H1 (cell line): ENCODE measurements around the gene SSTR3.
"Not testable (repeated sequence)": the region's sequence is repeated elsewhere in the genome, so short reads cannot be mapped to it uniquely, and the experiment has no call there.

ENCODE experiments used
- CREB1 ChIP-seq: IDR thresholded peaks from 2 replicates; pipeline ENCODE4 v1.6.1; 2012; ENCODE audit warnings: inconsistent platforms
- CTCF ChIP-seq, 3 experiments: IDR thresholded peaks; 1 replicate in 2 of 3; 2 replicates in 1 of 3; pipeline versions ENCODE4 v1.5.1 to v1.6.1; 2011; ENCODE audit warnings: low read length in 3 of 3, mild to moderate bottlenecking in 3 of 3, inconsistent platforms in 2 of 3, low read depth in 1 of 3, moderate library complexity in 1 of 3; ENCODE audit not compliant: insufficient read depth in 1 of 3; ENCODE audit errors: control extremely low read depth in 1 of 3
- POLR2A ChIP-seq, 2 experiments: IDR thresholded peaks; 1 replicate in 1 of 2; 2 replicates in 1 of 2; pipeline ENCODE4 v1.6.1; 2011; ENCODE audit warnings: low read depth in 2 of 2, low read length in 2 of 2, mild to moderate bottlenecking in 2 of 2; ENCODE audit errors: control extremely low read depth in 1 of 2

GRCh38 chr22:37201443-37201820 is 10.8 kb downstream of the SSTR3 start:
- TF ChIP-seq CTCF (IDR thresholded peaks at IDR 0.05; ENCODE audit: control extremely low read depth in 1 of 3, insufficient read depth in 1 of 3, low read depth in 1 of 3, low read length in 3 of 3); POLR2A (IDR thresholded peaks at IDR 0.05; ENCODE audit: control extremely low read depth in 1 of 2, low read depth in 2 of 2, low read length in 2 of 2); CREB1: not testable (repeated sequence)
